ENCODE measurements around the gene MNX1.

The MNX1 gene

DNA sequence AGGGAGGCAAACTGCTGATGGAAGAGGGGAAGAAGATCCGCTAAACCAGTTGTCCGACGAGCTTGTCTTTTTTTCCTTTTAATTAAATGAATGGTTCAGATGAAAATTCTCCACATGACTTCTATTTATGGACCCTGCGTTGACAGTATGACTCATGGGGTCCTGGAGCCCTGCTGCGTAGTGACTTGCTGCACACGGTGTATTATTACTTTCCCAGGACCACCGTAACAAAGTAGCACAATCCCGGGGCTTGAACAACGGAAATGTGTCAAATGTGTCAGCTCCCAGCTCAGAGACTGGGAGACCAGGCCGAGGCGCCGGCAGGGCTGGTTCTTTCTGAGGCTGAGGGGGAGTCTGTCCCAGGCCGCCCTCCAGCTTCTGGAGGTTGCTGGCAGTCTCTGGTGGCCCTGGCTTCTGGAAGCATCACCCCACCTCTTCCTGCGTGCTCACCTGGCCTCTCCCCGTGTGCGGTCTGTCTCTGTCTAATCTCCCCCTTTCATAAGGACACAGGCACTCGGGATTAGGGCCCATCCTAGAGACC, 33.8 kb upstream of the MNX1 start:
- Histone ChIP-seq H3K36me3 (ENCODE audit: control insufficient read depth, low read depth, low read length) (no peaks in the 10 kb centered on the region), H3K9me3 (ENCODE audit: control insufficient read depth, low read depth, low read length) (no peaks in the 10 kb centered on the region), H3K4me1 (ENCODE audit: control insufficient read depth, low read depth, low read length) (no peaks in the 10 kb centered on the region), H3K9ac (ENCODE audit: low read length) (no peak overlapping the region), H3K4me3 (ENCODE audit: low read length) (no peak overlapping the region), H3K27me3 (ENCODE audit: control insufficient read depth, insufficient read depth, low read length) (no peaks in the 10 kb centered on the region), H3K27ac (ENCODE audit: low read length) (no peak overlapping the region)

DNA sequence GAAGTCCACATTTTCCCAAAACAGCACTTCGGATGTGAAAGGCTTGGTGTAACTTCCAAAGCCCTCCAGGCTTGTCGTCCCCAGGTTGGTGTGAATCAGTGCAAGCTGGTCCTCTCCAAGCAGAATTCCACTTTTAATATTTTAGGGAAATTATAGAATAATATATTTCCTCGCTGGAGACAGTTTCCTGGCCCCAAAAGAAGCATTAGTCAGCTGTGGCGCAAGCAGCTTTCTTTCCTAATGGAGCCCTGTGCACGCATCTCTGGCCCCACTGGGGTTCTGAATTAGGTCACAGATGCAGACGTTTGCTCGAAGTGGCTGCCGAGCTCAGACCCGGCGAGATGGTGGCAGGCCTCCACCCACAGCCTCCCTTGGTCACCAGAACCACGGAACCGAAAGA, 33.3 kb upstream of the MNX1 start:
- Histone ChIP-seq H3K4me1 (ENCODE audit: control insufficient read depth, low read depth, low read length) (no peaks in the 10 kb centered on the region), H3K27ac (ENCODE audit: low read length) (no peak overlapping the region), H3K4me3 (ENCODE audit: low read length) (no peak overlapping the region), H3K9ac (ENCODE audit: low read length) (no peak overlapping the region), H3K9me3 (ENCODE audit: control insufficient read depth, low read depth, low read length) (no peaks in the 10 kb centered on the region), H3K27me3 (ENCODE audit: control insufficient read depth, insufficient read depth, low read length) (no peaks in the 10 kb centered on the region), H3K36me3 (ENCODE audit: control insufficient read depth, low read depth, low read length) (no peaks in the 10 kb centered on the region)

DNA sequence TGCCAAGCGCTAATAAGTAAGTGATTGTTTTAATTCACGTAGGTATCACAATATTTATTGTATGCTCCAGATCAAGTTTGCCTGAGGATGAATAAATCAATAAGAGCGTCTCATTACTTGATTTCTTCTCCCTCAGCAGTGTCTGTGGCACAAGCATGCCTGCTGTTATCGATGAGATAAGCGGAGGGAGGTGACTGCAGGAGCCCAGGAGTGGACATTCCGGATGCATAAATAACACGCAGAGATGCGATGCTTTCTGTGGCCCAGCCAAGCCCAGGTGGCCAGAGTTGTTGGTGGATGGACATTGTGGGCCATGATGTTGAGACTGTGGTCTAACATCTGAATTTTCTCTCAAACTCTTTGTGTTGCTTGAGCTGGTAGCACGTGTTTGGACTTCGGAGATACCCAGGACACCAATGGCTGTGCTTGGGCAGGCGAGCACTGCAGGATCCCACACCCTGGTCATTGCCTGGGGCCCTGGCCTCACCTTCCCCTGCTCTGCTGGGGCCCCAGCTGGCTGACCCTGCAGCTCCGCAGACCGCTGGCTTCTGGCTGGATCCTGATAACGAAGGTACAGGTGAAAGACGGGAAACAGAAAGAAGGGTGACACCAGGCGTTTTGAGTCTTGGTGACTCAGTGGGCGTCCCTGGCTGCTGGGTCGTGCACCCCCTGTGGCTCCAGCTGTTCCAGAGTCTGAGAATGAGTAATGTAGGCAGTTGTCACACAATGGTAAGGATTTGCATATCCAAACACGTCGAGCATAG, 31.2 kb upstream of the MNX1 start:
- H3K9me3 ChIP-seq (ENCODE audit: control insufficient read depth, low read depth, low read length), result no peaks in the 10 kb centered on the region
- H3K36me3 ChIP-seq (ENCODE audit: control insufficient read depth, low read depth, low read length), result no peaks in the 10 kb centered on the region
- no peaks in the 10 kb centered on the region for H3K4me1 ChIP-seq (ENCODE audit: control insufficient read depth, low read depth, low read length)
- no peaks in the 10 kb centered on the region for H3K27me3 ChIP-seq (ENCODE audit: control insufficient read depth, insufficient read depth, low read length)
- H3K4me3 ChIP-seq (ENCODE audit: low read length), result no peak overlapping the region
- H3K9ac ChIP-seq (ENCODE audit: low read length), result no peak overlapping the region
- H3K27ac ChIP-seq (ENCODE audit: low read length), result no peak overlapping the region

DNA sequence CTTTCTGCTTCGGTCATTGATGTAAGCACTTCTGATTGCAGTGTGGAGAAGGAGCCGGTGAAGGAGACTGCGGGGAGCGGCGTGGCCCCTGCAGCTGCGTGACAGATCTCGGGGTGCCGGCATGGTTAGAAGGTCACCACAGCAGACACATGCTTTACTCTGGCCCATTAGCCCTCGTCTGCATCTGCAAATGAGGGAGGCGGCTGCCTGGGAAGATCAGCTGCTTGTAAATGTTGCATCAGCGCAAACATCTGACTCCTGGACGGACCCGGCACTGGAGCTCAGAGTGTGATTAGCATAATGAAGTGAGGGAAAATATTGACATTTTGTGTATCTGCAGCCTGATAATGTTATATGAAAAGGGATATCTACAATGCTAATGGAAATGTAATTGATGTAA, 30.5 kb upstream of the MNX1 start:
- H3K9ac ChIP-seq (ENCODE audit: low read length), result no peak overlapping the region
- no peaks in the 10 kb centered on the region for H3K4me1 ChIP-seq (ENCODE audit: control insufficient read depth, low read depth, low read length)
- H3K4me3 ChIP-seq (ENCODE audit: low read length), result no peak overlapping the region
- no peaks in the 10 kb centered on the region for H3K36me3 ChIP-seq (ENCODE audit: control insufficient read depth, low read depth, low read length)
- no peaks in the 10 kb centered on the region for H3K27me3 ChIP-seq (ENCODE audit: control insufficient read depth, insufficient read depth, low read length)
- no peaks in the 10 kb centered on the region for H3K9me3 ChIP-seq (ENCODE audit: control insufficient read depth, low read depth, low read length)
- no peak overlapping the region for H3K27ac ChIP-seq (ENCODE audit: low read length)

DNA sequence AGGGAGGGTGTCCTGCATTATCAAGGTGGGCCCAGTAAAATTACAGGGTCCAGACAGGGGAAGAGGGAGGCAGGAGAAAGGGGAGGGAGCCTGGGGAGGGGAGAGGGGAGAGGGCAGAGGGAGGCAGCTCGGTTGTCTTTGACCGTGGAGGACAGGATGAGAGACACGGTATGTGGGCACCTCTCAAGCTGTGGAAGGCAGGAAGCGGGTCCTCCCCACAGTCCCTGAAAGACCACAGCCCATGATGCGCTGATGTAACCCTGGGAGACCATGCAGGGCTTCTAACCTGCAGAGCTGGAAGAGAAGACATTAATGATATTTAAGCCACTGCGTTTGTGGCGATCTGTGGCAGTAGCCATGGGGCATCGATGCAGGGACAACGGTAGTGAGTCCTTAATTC, 27.2 kb upstream of the MNX1 start:
- Histone ChIP-seq H3K27ac (ENCODE audit: low read length) (no peak overlapping the region), H3K27me3 (ENCODE audit: control insufficient read depth, insufficient read depth, low read length) (no peaks in the 10 kb centered on the region), H3K9me3 (ENCODE audit: control insufficient read depth, low read depth, low read length) (no peaks in the 10 kb centered on the region), H3K9ac (ENCODE audit: low read length) (no peak overlapping the region), H3K36me3 (ENCODE audit: control insufficient read depth, low read depth, low read length) (no peaks in the 10 kb centered on the region), H3K4me3 (ENCODE audit: low read length) (no peak overlapping the region), H3K4me1 (ENCODE audit: control insufficient read depth, low read depth, low read length) (no peaks in the 10 kb centered on the region)

DNA sequence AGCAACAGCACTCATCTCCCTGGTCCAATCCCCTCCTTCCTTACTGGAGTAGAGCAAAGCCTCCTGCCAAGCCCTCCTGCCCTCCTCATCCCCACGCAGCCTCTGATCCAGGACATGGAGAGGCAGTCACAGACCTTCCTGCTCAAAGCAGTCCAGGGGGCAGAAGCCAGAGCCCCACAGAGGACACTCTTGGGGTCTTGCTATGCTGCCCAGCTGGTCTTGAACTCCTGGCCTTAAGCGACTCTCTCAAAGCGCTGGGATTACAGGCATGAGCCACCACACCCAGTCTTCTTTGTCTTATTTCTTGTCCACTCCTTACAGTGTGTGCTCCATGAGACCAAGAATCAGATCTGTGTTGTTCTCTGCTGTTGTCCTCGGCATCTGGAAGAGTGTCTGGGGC, 26.6 kb upstream of the MNX1 start:
- Histone ChIP-seq H3K36me3 (ENCODE audit: control insufficient read depth, low read depth, low read length) (no peaks in the 10 kb centered on the region), H3K27me3 (ENCODE audit: control insufficient read depth, insufficient read depth, low read length) (no peaks in the 10 kb centered on the region), H3K4me1 (ENCODE audit: control insufficient read depth, low read depth, low read length) (no peaks in the 10 kb centered on the region), H3K9me3 (ENCODE audit: control insufficient read depth, low read depth, low read length) (no peaks in the 10 kb centered on the region), H3K4me3 (ENCODE audit: low read length) (no peak overlapping the region), H3K27ac (ENCODE audit: low read length) (no peak overlapping the region), H3K9ac (ENCODE audit: low read length) (no peak overlapping the region)

DNA sequence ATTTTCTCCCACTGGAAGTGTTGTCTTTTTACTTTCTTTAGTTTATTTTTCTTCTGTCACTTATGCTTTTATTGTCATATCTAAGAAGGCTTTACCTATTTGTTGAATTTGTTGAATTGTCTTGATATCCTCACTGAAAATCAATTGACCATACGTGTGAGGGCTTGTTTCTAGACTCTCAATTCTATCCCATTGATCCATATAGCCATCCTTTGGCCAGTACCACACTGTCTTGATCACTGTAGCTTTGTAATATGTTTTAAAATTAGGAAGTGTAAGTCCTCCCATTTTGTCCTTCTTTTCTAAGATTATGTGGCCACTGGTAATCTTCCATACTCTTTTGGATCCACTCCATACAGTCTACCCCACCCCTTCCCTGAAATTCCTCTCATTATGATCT, 25.5 kb upstream of the MNX1 start:
- Histone ChIP-seq H3K9ac (ENCODE audit: low read length) (no peak overlapping the region), H3K9me3 (ENCODE audit: control insufficient read depth, low read depth, low read length) (no peaks in the 10 kb centered on the region), H3K27ac (ENCODE audit: low read length) (no peak overlapping the region), H3K4me3 (ENCODE audit: low read length) (no peak overlapping the region), H3K4me1 (ENCODE audit: control insufficient read depth, low read depth, low read length) (no peaks in the 10 kb centered on the region), H3K27me3 (ENCODE audit: control insufficient read depth, insufficient read depth, low read length) (no peaks in the 10 kb centered on the region), H3K36me3 (ENCODE audit: control insufficient read depth, low read depth, low read length) (no peaks in the 10 kb centered on the region)

DNA sequence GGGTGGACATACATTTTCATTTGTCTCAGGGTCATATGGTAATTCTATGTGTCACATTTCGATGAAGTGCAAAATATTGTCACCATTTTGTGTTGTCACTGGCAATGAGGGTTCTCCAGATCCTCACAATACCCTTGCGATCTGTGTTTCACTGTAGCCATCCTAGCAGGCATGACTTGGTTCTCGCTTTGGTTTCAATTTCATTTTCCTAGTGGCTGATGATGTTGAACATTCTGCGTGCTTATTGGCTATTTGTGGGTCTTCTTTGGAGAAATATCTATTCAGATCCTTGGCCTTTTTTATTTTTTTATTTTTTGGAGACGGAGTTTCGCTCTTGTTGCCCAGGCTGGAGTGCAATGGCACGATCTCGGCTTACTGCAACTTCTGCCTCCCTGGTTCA, 24.8 kb upstream of the MNX1 start:
- Histone ChIP-seq H3K9ac (ENCODE audit: low read length) (no peak overlapping the region), H3K4me3 (ENCODE audit: low read length) (no peak overlapping the region), H3K36me3 (ENCODE audit: control insufficient read depth, low read depth, low read length) (no peaks in the 10 kb centered on the region), H3K27me3 (ENCODE audit: control insufficient read depth, insufficient read depth, low read length) (no peaks in the 10 kb centered on the region), H3K9me3 (ENCODE audit: control insufficient read depth, low read depth, low read length) (no peaks in the 10 kb centered on the region), H3K4me1 (ENCODE audit: control insufficient read depth, low read depth, low read length) (no peaks in the 10 kb centered on the region), H3K27ac (ENCODE audit: low read length) (no peak overlapping the region)

DNA sequence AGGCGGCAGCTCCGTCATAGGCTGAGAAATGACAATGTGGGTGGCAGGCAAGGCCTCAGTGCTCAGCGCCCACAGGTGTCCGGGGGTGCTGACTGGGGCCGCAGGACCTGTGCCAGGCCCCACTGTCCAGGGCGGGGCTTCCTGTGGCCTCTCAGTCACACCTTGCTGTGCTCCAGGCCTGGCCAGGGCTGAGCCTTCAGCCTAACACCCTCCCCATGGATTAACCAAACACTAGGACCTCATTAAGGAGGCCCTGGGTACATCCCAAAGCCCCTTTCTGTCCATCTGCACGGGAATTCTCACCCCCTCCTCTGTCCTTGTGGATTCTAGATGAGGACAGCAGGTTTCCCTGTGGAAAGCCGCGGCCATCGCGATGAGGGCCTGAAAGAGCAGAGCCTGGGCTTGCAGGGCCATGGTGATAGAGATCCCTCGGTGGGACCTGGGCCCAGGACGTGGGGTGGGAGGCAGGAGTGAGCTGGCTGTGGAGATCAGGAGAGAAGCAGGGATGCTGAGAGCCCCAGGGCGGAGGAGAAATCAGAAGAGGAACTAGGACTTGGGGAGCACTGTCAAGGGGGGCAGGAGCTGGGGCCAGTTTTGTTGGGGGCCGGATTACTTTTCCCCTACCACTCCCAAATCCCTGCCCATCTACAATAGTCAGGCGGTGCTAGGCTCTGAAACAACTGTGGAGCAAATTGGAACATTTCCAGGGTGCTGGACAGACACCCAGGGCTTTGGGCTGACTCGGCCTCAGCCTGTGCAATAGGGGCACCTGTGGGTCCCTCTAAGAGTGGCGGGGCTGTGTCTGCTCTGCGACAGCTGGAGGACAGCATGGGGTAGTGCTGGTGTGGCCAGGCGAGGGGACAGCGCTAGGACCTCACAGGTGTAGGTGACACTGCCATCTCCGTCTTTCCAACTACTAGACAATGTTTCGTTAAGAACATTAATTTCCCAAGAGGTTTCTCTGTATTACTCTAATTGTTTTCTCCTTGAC, 23.3 kb upstream of the MNX1 start:
- no peak overlapping the region for H3K27ac ChIP-seq (ENCODE audit: low read length)
- no peaks in the 10 kb centered on the region for H3K36me3 ChIP-seq (ENCODE audit: control insufficient read depth, low read depth, low read length)
- no peak overlapping the region for H3K9ac ChIP-seq (ENCODE audit: low read length)
- H3K27me3 ChIP-seq (ENCODE audit: control insufficient read depth, insufficient read depth, low read length), result peaks cover 11% of the 10 kb centered on the region
- H3K9me3 ChIP-seq (ENCODE audit: control insufficient read depth, low read depth, low read length), result no peaks in the 10 kb centered on the region
- no peaks in the 10 kb centered on the region for H3K4me1 ChIP-seq (ENCODE audit: control insufficient read depth, low read depth, low read length)
- H3K4me3 ChIP-seq (ENCODE audit: low read length), result no peak overlapping the region

DNA sequence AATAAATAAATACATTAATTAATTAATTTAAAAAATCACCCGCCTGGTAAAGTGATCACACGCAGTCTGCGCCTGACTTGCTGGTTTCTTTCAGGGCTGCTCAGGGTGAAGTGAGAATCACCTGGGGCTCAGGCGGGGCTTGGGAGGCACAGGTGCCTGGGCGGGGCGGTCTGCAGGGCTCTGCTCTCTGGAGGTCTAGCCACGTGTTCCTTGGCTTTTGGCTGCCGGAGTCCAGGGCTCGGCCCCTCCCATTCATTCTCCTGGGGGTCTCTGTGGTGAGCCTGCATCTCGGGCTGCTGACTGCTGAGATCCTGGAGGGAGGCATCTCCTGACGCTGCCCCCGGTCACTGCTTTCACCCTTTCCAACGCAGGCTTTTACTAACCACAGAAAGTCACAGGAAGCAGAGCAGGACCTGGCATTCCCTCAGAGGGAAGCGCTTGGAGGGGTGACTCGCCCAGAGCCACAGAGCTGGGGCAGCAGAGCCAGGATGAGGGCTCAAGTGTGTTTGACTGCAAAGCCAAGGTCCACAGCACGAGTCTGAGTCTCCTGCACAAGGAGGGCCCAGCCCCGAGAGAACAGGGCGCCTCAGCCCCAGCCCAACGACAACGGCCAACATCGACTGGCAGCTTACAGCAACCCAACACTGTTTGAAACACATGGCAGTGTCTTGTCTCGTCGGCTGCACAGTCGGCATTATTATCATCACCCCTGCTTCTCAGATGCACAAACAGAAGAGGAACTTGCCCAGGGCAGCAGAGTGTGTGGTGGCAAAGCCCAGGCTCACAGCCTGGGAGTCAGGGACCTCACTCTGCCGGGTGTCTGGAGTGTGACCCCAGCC, 22.4 kb upstream of the MNX1 start:
- no peaks in the 10 kb centered on the region for H3K9me3 ChIP-seq (ENCODE audit: control insufficient read depth, low read depth, low read length)
- H3K4me1 ChIP-seq (ENCODE audit: control insufficient read depth, low read depth, low read length), result no peaks in the 10 kb centered on the region
- no peaks in the 10 kb centered on the region for H3K36me3 ChIP-seq (ENCODE audit: control insufficient read depth, low read depth, low read length)
- peaks cover 20% of the 10 kb centered on the region for H3K27me3 ChIP-seq (ENCODE audit: control insufficient read depth, insufficient read depth, low read length)
- no peak overlapping the region for H3K27ac ChIP-seq (ENCODE audit: low read length)
- H3K9ac ChIP-seq (ENCODE audit: low read length), result no peak overlapping the region
- H3K4me3 ChIP-seq (ENCODE audit: low read length), result no peak overlapping the region

DNA sequence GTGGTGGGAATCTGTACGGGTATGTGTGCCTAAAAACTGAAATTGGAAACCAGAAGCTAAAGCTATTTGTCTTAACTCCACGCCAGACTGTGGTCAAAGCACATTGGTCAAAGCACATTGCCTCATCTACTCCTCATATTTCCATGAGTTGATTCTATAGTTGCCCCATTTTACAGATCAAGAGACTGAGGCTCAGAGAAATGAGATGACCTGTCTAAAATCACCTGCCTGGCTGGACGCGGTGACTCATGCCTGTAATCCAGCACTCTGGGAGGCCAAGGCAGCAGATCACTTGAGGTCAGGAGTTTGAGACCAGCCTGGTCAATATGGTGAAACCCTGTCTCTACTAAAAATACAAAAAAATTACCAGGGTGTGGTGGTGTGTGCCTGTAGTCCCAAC, 21.7 kb upstream of the MNX1 start:
- Histone ChIP-seq H3K36me3 (ENCODE audit: control insufficient read depth, low read depth, low read length) (no peaks in the 10 kb centered on the region), H3K9me3 (ENCODE audit: control insufficient read depth, low read depth, low read length) (no peaks in the 10 kb centered on the region), H3K4me3 (ENCODE audit: low read length) (no peak overlapping the region), H3K4me1 (ENCODE audit: control insufficient read depth, low read depth, low read length) (no peaks in the 10 kb centered on the region), H3K27ac (ENCODE audit: low read length) (no peak overlapping the region), H3K9ac (ENCODE audit: low read length) (no peak overlapping the region), H3K27me3 (ENCODE audit: control insufficient read depth, insufficient read depth, low read length) (peaks cover 27% of the 10 kb centered on the region)
